ENCODE measurements around the gene TRIL. TPM values are rescaled to one million over a fixed set of nuclear protein-coding genes. Genes with fewer than 3 reads are reported as not detected.
A peak's percentile ranks its signal among the peaks of the same experiment; 100 is the strongest.

TRIL gene
- total RNA-seq, 1 donor from 2014 or later, result 11.0 TPM

GRCh38 chr7:29000717-29001076 lies 42.6 kb upstream of the TRIL start:
- Histone ChIP-seq H3K9me3 (no peaks in the 10 kb centered on the region), H3K27me3 (no peaks in the 10 kb centered on the region), H3K4me1 (peaks cover 35% of the 10 kb centered on the region), H3K4me3 (no peak overlapping the region), H3K36me3 (no peaks in the 10 kb centered on the region), H3K27ac (no peak overlapping the region)
- intact Hi-C loops (cut with DNase I), result no loop called here
- DNase-seq (ENCODE audit: extremely low spot score in 2 of 2), result no peak
- TF ChIP-seq POLR2A (IDR thresholded peaks at IDR 0.05) (no peak), POLR2AphosphoS5 (IDR thresholded peaks at IDR 0.05; ENCODE audit: insufficient read depth in 1 of 2, low read depth in 1 of 2) (no peak), CTCF (IDR thresholded peaks at IDR 0.05) (no peak)

- Histone ChIP-seq H3K4me3 (no peak overlapping the region), H3K9me3 (no peaks in the 10 kb centered on the region), H3K36me3 (no peaks in the 10 kb centered on the region), H3K4me1 (peaks cover 35% of the 10 kb centered on the region), H3K27ac (no peak overlapping the region), H3K27me3 (no peaks in the 10 kb centered on the region)
- DNase-seq (ENCODE audit: extremely low spot score in 2 of 2), result peak in 1 of 2 donors; percentile 16
- intact Hi-C loops (cut with DNase I), result no loop called here
- TF ChIP-seq POLR2AphosphoS5 (IDR thresholded peaks at IDR 0.05; ENCODE audit: insufficient read depth in 1 of 2, low read depth in 1 of 2) (no peak), POLR2A (IDR thresholded peaks at IDR 0.05) (no peak), CTCF (IDR thresholded peaks at IDR 0.05) (no peak)
Observed at GRCh38 chr7:28999895-29000716, 42.0 kb upstream of the TRIL start.

- H3K4me1 ChIP-seq, result peaks cover 35% of the 10 kb centered on the region
- no peak for TF ChIP-seq CTCF (IDR thresholded peaks at IDR 0.05)
- intact Hi-C loops (cut with DNase I), result no loop called here
- no peak for DNase-seq (ENCODE audit: extremely low spot score in 2 of 2)
- H3K4me3 ChIP-seq, result no peak overlapping the region
- H3K9me3 ChIP-seq, result no peaks in the 10 kb centered on the region
- H3K27ac ChIP-seq, result no peak overlapping the region
- no peaks in the 10 kb centered on the region for H3K27me3 ChIP-seq
- no peaks in the 10 kb centered on the region for H3K36me3 ChIP-seq
Observed at GRCh38 chr7:28999427-28999826, 41.3 kb upstream of the TRIL start.

GRCh38 chr7:28998105-28998504 lies 40.0 kb upstream of the TRIL start:
- no peak overlapping the region for H3K27ac ChIP-seq
- peaks cover 35% of the 10 kb centered on the region for H3K4me1 ChIP-seq
- no peaks in the 10 kb centered on the region for H3K9me3 ChIP-seq
- no peaks in the 10 kb centered on the region for H3K36me3 ChIP-seq
- intact Hi-C loops (cut with DNase I), result no loop called here
- peak in 1 of 2 donors; percentile 82 for DNase-seq (ENCODE audit: extremely low spot score in 2 of 2)
- H3K4me3 ChIP-seq, result peak overlapping the region in 1 of 2 donors; percentile 2
- H3K27me3 ChIP-seq, result no peaks in the 10 kb centered on the region
- TF ChIP-seq CTCF (IDR thresholded peaks at IDR 0.05) (no peak), POLR2AphosphoS5 (IDR thresholded peaks at IDR 0.05; ENCODE audit: insufficient read depth in 1 of 2, low read depth in 1 of 2) (no peak), POLR2A (IDR thresholded peaks at IDR 0.05) (no peak)

- TF ChIP-seq POLR2AphosphoS5 (IDR thresholded peaks at IDR 0.05; ENCODE audit: insufficient read depth in 1 of 2, low read depth in 1 of 2) (no peak), POLR2A (IDR thresholded peaks at IDR 0.05) (no peak), CTCF (IDR thresholded peaks at IDR 0.05) (no peak)
- Histone ChIP-seq H3K4me3 (no peak overlapping the region), H3K27ac (no peak overlapping the region), H3K27me3 (no peaks in the 10 kb centered on the region), H3K4me1 (peaks cover 35% of the 10 kb centered on the region), H3K9me3 (no peaks in the 10 kb centered on the region), H3K36me3 (no peaks in the 10 kb centered on the region)
- intact Hi-C loops (cut with DNase I), result no loop called here
- DNase-seq (ENCODE audit: extremely low spot score in 2 of 2), result no peak
Observed at GRCh38 chr7:28996836-28997235, 38.7 kb upstream of the TRIL start.
